ENCODE measurements around the gene ADAMTS17. TPM values are rescaled to one million over a fixed set of nuclear protein-coding genes. Genes with fewer than 3 reads are reported as not detected.

Gene ADAMTS17
- total and polyA plus RNA-seq, 9 of the 15 experiments (the other 6 are each of a cell fraction or from before 2014, with no cell fraction given) = 0.01 to 0.14 (median 0.07) TPM; not detected in 6

DNA sequence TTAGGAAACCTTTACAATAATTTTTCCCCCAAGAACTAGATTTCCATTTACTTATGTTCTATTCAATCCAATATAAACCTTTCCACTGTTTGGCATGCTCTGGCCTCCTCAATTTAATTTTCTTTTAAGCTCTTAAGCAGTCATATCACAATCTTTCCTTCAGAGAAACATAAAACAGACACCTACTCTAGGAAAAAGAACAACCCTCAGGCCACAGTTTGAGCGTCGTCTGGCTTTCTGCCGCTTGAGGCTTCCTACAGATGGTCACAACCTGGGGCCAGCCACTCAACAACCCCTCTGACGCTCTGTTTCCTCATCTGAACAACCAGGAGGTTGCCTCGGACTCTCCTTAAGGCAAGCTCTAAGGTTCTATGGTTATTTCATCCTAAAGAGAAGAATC is 143.3 kb downstream of the ADAMTS17 start (continued):
- TF ChIP-seq ZNF407 (IDR thresholded peaks at IDR 0.05; ENCODE audit: low read depth) = no peak
- TF ChIP-seq ATF7 (IDR thresholded peaks at IDR 0.05) = no peak
- no peak for TF ChIP-seq TFAM (CRISPR knock-in tag; conservative IDR thresholded peaks at IDR 0.05)
- no peak for TF ChIP-seq L3MBTL2 (IDR thresholded peaks at IDR 0.05)
- TF ChIP-seq ZBTB12 (CRISPR knock-in tag; IDR thresholded peaks at IDR 0.05) = no peak
- TF ChIP-seq SETDB1 (IDR thresholded peaks at IDR 0.05; ENCODE audit: low read length) = no peak
- no peak for TF ChIP-seq SP2 (IDR thresholded peaks at IDR 0.05; ENCODE audit: extremely low read depth, low read depth, low read length, poor library complexity, severe bottlenecking)
- TF ChIP-seq BCOR (IDR thresholded peaks at IDR 0.05) = no peak
- TF ChIP-seq, protein P1, sequence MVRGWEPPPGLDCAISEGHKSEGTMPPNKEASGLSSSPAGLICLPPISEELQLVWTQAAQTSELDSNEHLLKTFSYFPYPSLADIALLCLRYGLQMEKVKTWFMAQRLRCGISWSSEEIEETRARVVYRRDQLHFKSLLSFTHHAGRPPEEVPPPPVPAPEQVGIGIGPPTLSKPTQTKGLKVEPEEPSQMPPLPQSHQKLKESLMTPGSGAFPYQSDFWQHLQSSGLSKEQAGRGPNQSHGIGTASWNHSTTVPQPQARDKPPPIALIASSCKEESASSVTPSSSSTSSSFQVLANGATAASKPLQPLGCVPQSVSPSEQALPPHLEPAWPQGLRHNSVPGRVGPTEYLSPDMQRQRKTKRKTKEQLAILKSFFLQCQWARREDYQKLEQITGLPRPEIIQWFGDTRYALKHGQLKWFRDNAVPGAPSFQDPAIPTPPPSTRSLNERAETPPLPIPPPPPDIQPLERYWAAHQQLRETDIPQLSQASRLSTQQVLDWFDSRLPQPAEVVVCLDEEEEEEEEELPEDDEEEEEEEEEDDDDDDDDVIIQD (CRISPR knock-in tag; IDR thresholded peaks at IDR 0.05) = no peak
